ENCODE data around the gene ZMYND19.

Gene ZMYND19

GRCh38 chr9:137590469-137591383 lies at the start of gene ZMYND19:
Gene ZMYND19 (minus strand): TSS chr9:137590512. CDS start chr9:137590263, 249 bp downstream.
- CTCF ChIA-PET: interaction anchor here (0.8 to 5.0 kb wide), 2 partner anchors 10 to 29 kb away, joined by 4 to 48 read pairs; partner anchors contain the start of gene DPH7
- peak; percentile 100 for DNase-seq (ENCODE audit: low spot score)
- peak within 1 kb of the TSS; percentile 81 for H3K27ac ChIP-seq
- TF ChIP-seq CTCF (conservative IDR thresholded peaks at IDR 0.05; ENCODE audit: low read depth): peak; percentile 31
- POLR2A ChIA-PET (ENCODE audit: low non-redundant PET): interaction anchor here (0.5 to 1.6 kb wide), 7 partner anchors 9 to 350 kb away, joined by 3 to 14 read pairs (median 5); partner anchors contain the start of gene ARRDC1

GRCh38 chr9:137639303-137640051 lies 49.2 kb upstream of the ZMYND19 start:
- TF ChIP-seq CTCF (conservative IDR thresholded peaks at IDR 0.05; ENCODE audit: low read depth): no peak
- ChIA-PET CTCF (interaction anchor here (0.7 kb wide), 1 partner anchor 15 kb away, joined by 4 read pairs; no protein-coding TSS in a partner anchor), POLR2A (ENCODE audit: low non-redundant PET) (no interaction called here)
- H3K27ac ChIP-seq: no peak overlapping the region
- DNase-seq (ENCODE audit: low spot score): no peak

- POLR2A ChIA-PET (ENCODE audit: low non-redundant PET): no interaction called here
- H3K27ac ChIP-seq: no peak overlapping the region
- DNase-seq (ENCODE audit: low spot score): no peak
- TF ChIP-seq CTCF (conservative IDR thresholded peaks at IDR 0.05; ENCODE audit: low read depth): no peak
- CTCF ChIA-PET: no interaction called here
These were observed 48.4 kb upstream of the ZMYND19 start for GRCh38 chr9:137638680-137639079.

GRCh38 chr9:137634016-137634415 lies 43.7 kb upstream of the ZMYND19 start:
- no peak for TF ChIP-seq CTCF (conservative IDR thresholded peaks at IDR 0.05; ENCODE audit: low read depth)
- no peak for DNase-seq (ENCODE audit: low spot score)
- CTCF ChIA-PET: no interaction called here
- no peak overlapping the region for H3K27ac ChIP-seq
- POLR2A ChIA-PET (ENCODE audit: low non-redundant PET): interaction anchor here (0.6 kb wide), 1 partner anchor 171 kb away, joined by 4 read pairs; no protein-coding TSS in a partner anchor

- TF ChIP-seq CTCF (conservative IDR thresholded peaks at IDR 0.05; ENCODE audit: low read depth): no peak
- H3K27ac ChIP-seq: peak overlapping the region; percentile 34
- no peak for DNase-seq (ENCODE audit: low spot score)
- ChIA-PET CTCF (interaction anchor here (0.6 to 1.1 kb wide), 3 partner anchors 11 to 57 kb away, joined by 3 to 7 read pairs (median 3); no protein-coding TSS in a partner anchor), POLR2A (ENCODE audit: low non-redundant PET) (no interaction called here)
These were observed 42.2 kb upstream of the ZMYND19 start for GRCh38 chr9:137632230-137633161.
